Measurements from ENCODE around the gene ROBO3. TPM values are rescaled to one million over a fixed set of nuclear protein-coding genes. Genes with fewer than 3 reads are reported as not detected.
A peak's percentile ranks its signal among the peaks of the same experiment; 100 is the strongest.

Gene ROBO3
- total RNA-seq, 1 donor from 2014 or later: 17.3 TPM

DNA sequence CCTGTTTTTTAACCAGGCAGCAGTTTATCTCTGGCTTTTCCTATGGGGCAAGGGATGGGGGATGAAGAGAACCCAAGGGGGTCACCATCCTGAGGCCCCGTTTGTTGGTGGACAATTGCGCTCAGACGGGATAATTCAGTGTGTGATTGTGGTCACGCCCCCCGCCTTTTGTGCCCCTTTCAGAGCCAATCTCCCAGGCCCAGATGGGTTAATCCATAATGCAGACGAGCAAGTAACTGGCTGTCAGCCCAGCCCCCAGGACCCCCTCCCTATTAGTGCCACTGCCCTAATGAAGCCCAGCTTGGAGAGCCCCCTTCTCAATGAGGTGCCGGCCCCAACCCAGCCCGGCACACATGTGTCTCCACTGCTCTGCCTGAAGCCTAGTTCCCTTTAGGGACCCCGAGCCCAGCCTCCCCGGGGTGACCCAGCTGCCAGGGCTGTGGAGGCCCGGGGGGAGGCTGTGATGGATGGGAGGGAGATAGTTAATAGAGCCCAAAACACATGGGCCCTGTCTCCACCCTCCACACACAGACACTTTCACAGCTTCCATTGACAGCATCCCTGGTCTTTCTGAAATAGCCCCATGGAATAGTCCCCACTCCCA, 19.1 kb upstream of the ROBO3 start:
- no peak for DNase-seq (ENCODE audit: low spot score)

DNA sequence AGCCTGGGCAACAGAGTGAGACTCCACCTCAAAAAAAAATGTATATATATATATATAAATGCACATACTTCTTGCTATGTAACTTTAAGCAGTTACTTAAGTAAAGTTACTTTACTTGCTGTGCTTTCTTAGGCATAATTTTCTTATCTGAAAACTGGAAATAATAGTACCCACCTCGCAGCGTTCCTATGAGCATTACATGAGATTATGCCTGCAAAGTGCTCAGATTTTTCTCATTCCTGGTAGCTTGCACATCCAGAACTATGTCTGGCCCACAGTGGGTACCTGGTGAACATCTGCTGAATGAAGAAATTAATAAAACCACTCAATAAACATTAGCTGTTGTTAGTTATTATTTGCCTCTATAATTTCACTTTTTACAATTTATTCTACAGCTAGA, 6.1 kb upstream of the ROBO3 start:
- DNase-seq (ENCODE audit: low spot score): no peak

DNA sequence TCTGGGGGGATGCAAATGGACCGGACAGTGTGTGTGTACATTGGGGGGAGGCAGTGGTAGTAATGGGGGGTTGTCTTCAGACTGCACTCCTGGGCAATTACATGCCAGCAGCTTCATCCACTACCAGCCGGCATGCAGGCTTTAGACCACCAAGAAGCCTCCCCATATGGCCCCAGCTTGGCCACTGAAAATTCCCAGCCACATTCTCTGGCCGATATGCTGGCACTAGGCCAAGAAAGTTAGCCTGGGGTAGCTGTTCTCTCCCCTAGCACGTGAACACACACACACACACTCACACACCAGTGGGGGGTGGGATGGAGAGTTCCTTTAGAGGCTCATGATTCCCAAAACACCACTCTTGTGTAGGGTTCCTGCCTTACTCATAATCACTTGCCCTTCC, 3.6 kb upstream of the ROBO3 start:
- DNase-seq (ENCODE audit: low spot score): no peak

DNA sequence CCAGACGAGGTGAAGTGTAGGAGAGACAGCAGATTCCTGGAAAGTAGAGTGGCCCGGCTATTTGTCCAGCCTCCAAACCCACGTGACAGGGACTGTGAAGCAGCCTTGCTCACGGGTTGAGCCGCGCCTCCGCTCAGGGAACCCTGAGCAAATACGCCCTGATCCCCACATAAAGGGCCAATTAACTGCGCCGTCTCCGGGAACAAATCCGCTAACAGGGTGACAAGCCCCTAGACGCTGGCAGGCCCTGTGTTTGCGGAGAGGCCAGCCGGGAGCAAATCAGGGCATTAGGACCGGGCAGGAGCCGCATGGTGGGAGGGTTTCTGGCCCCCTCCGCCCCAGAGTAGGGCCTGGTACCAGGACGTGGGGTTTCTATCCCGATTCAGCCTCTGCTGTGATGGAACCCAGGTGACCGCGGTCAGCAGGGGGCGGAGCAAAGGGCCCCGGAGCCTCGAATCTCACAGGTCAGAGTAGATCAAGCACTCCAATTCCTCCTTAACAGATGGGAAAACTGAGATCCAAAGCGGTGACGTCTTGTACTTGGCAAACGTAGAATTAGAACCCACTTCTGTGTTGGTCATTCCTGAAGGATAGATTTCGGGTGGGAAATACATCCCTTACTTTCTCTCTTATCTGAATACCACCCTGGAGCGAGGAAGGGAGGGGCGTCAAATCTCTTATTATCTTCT, 2.0 kb upstream of the ROBO3 start:
- DNase-seq (ENCODE audit: low spot score): peak; percentile 50

DNA sequence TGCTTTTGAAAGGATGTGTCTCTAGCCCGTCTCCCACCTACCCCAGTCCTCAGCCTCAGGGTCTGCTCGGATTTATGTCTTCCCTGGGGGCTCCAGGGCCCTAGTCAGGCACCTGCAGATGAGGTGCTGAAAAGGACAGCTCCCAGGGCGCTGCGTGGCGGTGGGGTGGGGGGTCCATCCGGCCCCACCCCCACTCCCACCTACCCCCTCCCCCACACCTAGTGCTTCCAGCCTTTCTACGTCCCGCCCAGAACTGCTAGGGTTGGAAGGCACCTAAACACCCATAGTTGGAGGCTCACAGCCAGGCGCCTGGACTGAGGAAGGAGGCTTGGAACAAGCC, 1.4 kb upstream of the ROBO3 start:
- DNase-seq (ENCODE audit: low spot score): no peak

DNA sequence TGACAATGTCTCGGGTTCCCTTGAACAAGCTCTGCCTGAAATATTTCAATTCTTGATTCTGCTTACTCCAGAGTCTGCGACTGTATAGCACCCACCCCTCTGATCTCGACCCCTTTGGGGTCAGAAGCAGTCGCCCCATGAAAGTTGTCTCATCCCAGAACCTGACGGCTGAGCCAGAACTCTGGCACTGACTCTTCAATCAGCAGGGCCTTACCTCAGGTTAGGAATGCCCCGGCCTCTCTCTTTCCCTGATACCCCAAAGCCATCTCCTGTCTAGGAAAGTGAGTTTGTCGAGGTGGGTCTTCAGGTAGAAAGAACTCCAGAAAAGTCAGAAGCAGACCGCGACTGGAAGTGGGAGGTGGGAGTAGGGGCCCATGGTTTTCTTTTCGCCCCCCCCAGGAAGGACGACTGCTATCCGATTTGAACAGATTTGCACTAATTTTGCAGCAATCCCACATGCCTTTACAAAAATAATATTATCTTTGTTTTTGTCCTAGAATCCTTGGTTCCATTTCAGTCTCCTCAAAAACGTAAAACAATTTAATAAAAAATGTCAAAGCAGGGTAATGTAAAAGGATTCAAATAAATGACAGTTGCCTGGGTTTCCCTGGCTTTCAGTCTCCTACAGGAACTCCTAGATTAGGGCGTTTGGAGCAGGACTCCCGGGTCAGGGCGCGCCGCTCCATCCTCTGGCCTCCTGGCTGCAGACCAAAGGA, 898 bp upstream of the ROBO3 start:
- DNase-seq (ENCODE audit: low spot score): no peak

DNA sequence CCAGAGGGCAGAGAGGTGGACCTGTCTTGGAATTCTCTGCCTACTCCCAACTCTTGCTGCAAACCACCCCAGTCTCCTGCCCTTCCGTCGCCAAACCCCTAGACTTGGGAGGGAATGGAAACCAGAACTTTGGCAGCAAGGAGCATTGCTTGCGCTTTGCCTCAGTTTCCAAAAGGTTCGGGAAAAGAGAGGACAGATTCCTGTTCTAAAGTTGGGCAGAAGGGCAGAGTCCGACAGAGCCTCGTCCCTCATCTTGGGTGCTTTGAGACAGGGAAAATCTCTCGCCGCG, 396 bp upstream of the ROBO3 start:
- DNase-seq (ENCODE audit: low spot score): no peak

DNA sequence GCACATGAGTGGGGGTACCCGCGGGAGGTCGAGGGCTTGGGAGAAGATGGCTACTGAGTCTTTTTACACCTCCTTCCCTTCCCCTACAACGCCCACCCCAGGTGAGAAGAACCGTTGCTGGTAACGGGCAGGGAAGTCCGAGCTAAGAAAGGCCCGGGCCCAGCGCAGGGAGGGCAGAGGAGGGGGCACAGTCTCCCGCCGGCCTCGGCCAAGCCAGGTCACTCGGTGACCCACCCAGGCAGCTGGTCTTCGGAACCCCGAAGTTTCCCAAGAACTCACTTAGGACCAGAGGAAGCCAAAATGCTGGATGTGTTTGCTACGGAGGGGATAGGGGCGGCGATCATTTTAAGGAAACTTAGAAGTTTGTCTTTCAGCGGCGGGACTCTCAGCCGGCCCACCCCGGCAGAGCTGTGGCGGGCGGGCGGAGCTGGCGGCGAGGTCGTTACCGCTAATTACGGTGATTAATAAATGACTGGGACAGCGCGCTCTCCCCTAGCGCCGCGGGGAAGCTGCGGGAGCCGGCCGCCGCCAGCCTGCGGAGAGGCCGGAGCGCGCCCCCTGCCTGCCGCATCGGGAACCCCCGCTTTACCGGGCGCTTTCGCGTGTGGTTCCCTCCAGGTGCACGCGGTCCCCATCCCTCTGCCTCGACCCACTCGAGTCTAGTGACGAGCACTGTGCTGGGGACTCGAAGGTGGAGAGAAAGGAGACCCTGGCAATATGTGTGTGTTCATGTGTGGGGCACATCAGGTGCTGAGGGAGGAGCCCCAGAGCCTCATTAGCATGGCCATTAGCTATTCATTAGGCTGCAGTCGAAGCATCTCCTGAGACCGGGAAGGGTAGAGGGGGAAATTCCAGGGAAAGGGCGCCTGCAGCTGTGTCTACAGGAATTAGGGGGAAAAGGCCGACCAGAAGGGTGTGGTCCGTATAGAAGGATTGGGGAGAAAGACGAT, 945 bp downstream of the ROBO3 start:
- no peak for DNase-seq (ENCODE audit: low spot score)

DNA sequence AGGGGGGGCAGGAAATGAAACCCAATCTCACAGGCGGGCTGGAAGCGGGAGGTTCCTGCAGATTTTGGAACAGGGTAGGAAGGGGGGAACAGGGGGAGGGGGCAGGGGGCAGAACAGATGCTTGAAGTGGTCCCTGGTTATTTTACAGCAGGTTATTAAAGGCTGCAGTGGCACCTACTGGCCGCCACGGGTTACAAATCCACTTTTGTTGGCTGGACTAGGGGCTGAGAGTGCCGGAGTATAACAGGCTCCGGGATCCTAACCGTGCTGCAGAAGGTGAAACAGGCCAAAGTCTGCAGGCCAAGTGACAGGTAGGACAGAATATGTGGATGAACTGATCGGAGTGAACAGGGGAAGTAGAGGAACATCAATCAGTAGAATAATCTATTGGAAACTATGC, 2.5 kb downstream of the ROBO3 start:
- no peak for DNase-seq (ENCODE audit: low spot score)

DNA sequence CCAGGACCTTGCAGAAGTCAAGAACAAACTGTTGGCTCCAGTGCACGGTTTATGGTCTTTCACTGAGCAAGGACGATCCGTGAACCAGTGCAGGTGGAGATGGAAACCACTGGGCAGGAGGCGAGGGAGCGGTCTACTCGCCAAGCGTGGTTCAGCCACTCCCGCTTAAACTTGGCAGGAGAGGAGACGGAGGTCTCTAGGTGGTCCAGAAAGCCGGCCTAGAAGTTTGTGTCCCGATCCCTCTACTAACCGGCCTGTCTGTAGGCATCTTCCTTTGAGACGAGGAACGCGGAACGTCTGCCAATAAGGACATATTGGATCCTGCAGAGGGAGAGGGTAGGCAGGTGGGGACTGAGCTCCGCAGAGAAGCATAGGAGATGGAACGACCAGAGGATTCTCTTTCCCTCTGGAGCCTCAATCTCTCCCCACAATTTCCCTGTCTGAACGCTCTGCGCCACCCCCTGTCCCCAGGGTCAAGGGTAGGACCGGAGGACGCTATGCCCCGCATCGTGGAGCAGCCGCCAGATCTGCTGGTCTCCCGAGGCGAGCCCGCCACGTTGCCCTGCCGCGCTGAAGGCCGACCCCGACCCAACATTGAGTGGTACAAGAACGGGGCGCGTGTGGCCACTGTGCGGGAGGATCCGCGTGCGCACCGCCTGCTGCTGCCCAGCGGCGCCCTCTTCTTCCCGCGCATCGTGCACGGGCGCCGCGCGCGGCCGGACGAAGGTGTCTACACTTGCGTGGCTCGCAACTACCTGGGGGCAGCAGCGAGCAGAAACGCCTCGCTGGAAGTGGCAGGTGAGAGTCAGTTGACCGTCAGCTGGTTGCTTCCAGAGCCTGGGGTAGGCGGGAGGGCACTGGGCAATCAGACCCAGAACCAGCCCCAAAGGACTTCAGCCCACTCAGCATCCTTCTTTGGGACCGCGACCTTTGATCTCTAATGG, 3.4 kb downstream of the ROBO3 start:
- DNase-seq (ENCODE audit: low spot score): no peak

DNA sequence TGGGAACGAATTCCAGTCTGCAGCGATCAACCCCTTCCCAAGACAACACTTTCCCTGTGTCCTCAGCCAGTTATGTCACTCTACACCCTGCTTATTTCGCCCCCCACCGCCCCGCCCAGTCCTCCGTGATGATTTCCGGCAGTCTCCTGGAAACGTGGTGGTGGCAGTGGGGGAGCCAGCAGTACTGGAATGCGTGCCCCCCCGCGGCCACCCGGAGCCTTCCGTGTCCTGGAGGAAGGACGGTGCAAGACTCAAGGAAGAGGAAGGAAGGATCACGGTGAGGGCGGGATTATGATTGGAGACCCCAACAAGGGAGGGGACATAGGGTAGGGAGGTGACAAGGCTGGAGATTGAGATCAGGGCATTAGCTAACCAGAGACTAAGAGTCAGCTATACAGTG, 4.1 kb downstream of the ROBO3 start:
- no peak for DNase-seq (ENCODE audit: low spot score)

DNA sequence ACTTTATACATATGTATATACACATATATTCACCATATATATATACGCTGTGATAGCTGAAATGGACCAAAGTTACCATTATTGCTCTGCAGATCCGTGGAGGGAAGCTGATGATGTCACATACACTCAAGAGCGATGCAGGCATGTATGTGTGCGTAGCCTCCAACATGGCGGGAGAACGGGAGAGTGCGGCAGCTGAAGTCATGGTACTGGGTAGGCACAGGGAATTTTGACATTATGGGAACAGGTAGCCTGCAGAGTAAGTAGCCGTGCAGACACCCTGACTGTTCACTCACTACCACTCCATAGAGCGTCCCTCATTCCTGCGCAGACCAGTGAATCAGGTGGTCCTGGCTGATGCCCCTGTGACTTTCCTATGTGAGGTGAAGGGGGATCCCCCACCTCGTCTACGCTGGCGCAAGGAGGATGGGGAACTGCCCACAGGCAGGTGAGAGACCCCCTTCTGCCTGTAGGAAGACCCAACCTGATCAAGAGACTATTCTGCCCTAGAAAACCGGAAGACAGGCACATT, 4.7 kb downstream of the ROBO3 start:
- no peak for DNase-seq (ENCODE audit: low spot score)

DNA sequence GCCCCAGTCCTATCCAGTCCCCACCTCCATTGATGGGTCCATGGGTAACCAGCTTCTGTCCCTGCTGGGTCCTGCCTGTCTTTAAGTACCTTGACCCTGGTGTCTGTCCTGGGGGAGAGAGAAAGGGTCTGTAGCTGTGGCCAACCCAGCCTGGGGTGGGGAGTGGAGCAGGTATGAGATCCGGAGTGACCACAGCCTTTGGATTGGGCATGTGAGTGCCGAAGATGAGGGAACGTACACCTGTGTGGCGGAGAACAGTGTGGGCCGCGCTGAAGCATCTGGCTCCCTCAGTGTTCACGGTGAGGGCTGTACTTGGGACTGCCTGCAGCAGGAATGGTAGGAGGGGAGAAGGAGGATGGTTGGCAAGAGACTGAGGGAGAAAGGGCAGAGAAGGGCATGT, 5.2 kb downstream of the ROBO3 start:
- no peak for DNase-seq (ENCODE audit: low spot score)

DNA sequence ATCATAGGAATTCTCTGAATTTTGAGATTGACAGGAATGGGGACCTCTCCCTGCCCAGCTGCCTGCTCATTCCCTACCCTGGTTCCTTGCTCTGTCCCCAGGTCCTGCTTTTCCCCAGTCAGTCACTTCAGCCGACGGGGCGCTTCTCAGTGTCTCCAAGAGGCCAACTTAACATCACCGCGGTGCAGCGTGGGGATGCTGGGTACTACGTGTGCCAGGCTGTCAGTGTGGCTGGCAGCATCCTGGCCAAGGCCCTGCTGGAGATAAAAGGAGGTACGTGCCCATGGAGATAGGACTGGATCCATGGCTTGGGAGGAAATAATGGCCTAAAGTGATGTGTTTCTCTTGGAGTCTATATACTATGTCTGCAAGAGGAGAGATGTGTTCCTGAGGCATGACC, 7.0 kb downstream of the ROBO3 start:
- no peak for DNase-seq (ENCODE audit: low spot score)

DNA sequence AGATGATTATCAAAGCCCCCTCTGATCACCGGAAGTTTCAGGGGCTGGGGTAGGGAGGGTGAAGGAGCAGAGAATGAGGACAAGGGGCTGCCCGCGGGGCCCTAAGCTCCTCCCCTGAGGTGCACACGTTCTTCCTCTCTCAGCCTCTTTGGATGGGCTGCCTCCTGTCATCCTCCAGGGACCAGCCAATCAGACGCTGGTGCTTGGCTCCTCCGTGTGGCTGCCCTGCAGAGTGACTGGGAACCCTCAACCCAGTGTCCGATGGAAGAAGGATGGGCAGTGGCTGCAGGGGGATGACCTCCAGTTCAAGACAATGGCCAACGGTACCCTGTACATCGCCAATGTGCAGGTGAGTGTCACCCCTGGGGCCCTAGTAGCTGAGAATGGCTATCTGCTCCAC, 7.5 kb downstream of the ROBO3 start:
- DNase-seq (ENCODE audit: low spot score): no peak

DNA sequence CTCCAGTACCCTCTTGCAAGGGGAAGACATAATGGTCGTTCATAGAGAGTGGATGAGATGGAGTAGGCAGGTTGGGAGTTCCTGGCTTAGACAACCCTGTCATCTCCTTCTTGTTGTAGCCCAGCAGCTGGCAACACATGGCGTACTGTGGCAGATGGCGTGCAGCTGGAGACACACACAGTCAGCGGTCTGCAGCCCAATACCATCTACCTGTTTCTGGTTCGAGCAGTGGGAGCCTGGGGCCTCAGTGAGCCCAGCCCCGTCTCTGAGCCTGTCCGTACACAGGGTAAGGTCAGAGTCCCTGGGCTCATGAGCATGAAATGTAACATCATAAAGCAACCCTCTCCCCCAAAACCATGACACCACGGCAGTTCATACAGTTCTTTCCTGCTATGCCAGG, 8.7 kb downstream of the ROBO3 start:
- DNase-seq (ENCODE audit: low spot score): no peak

DNA sequence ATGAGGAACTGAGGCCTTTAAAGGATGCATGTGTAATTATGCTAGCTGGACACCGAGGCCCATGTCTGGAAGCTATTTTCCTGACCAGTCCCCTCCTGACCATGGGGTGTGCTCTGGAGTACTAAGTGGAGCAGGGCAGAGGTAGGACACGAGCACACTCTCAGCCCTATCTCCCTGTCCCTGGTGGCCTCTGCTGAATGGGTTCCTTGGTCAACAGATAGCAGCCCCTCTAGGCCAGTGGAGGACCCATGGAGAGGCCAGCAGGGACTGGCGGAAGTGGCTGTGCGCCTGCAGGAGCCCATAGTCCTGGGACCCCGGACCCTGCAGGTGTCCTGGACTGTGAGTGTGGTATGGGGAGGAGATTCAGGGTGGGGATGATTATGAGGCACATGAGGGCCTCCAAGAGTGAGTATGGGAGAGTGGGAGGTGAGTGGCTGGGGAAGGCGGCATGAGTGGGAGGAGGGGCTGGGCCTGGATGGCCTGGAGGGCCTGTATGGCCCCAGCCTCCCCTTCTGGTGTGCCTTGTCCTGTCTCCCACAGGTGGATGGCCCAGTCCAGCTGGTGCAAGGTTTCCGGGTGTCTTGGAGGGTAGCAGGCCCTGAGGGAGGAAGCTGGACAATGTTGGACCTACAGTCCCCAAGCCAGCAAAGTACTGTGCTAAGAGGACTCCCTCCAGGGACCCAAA, 9.5 kb downstream of the ROBO3 start:
- DNase-seq (ENCODE audit: low spot score): no peak

DNA sequence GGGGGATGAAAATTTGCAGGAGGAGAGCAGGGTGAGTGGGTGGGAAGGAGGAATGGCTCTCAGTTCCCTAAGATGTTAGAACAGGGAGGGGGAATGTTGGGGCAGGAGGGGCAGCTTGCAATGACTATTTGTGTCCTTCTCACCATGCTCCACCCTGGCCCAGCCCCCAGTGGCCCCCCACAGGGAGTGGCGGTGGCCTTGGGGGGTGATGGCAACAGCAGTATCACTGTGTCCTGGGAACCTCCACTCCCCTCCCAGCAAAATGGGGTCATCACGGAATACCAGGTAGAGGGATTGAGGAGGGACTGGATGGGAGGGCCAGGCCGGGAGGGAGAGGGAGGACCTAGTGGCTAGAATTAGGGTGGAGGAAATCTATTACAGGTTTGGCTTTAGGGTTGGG, 10.2 kb downstream of the ROBO3 start:
- no peak for DNase-seq (ENCODE audit: low spot score)

DNA sequence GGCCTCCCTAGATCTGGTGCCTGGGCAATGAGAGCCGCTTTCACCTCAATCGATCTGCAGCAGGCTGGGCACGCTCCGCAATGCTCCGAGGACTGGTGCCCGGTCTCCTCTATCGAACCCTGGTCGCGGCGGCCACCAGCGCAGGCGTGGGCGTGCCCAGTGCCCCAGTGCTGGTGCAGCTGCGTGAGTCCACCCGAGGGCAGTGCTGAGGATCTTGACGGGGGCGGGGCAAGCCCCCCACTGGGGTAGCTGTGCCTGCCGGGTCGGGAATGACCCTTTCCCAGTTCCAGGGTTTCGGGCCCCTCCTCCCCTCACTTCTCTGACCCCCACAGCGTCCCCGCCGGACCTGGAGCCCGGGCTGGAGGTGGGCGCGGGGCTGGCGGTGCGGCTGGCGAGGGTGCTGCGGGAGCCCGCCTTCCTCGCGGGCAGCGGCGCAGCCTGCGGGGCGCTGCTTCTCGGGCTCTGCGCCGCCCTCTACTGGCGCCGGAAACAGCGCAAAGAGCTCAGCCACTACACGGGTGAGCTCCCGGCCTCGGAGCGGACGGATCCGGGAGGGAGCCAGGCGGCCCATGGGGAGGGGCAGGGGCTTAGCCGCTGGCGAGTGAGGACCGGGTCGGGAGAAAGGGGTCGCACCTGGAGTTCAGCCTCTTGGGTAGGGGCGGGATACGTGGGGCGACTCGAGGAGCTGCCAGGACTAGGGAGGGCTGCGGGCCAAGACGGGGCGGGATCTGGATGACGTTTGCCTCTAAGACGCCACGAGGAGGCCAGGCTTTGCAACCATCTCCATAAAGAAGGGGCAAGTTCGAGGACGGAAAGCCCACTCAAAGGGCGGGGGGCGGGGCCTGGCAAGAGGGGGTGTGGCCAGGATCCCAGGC, 10.9 kb downstream of the ROBO3 start:
- DNase-seq (ENCODE audit: low spot score): peak; percentile 95

Measured in umbilical cord (tissue), 2 donors.